Bronchial smooth muscle cell (primary cell): Measurements from ENCODE around the gene PROCR. TPM values are rescaled to one million over a fixed set of nuclear protein-coding genes. Genes with fewer than 3 reads are reported as not detected.

Source experiments
- total RNA-seq: library from RNA; depleted of rRNA; stranded (reverse); fragments of >200 nt; gene quantifications from 2 replicates; pipeline ENCODE4 v1.2.1, GENCODE V29; 2014

PROCR gene
- total RNA-seq, result 125 and 171 TPM in 2 replicates

GRCh38 chr20:35171753-35172433, at the start of gene PROCR:
Gene PROCR, plus strand, starts transcription at chr20:35172072. Its CDS starts 83 bp downstream, at chr20:35172155.

DNA sequence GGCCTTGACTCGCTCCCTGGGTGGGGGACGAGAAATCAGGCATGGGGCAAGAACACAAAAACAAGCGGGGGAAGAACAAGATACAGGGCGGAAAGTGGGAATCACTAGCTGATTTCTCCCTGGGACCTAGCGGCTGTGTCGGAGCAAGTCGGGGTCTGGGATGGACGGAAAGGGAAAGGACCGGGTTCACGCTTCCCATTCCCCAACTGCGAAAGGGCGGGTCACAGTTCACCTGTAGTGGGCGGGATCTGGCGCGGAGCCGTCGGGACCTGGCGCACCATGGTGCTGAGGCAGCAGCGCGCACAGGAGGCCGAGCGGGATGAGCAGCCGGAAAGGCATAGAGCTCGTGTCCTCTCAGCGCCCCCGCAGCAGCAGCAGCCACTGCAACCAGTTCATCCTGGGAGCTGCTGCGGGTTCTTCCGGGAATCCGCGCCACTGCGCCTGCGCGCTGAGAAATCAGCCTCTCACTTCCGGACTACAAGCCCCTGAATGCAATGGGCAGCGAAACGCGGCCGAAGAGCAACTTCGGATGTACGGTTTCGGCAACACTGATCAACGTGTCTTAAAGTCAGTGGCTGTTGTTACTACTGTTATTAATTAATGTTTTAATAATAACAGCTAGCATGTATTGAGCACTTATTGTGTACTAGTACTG, 24.8 kb upstream of the PROCR start, which contains the start of gene EDEM2:
Gene EDEM2 (minus strand): TSS at position 417 of the 655 bp plus-strand sequence. CDS start 78 bp downstream, at position 339.

GRCh38 chr20:35226126-35226883, 54.4 kb downstream of the PROCR start, which contains the start of gene MMP24:
Gene MMP24, plus strand, starts transcription at chr20:35226690. Its CDS starts 49 bp downstream, at chr20:35226739.

Other genes with a start within 250 kb of the PROCR start
- 50.8 and 63.2 TPM in 2 replicates for gene GSS, start 216.3 kb upstream of the PROCR start, total RNA-seq
- gene MYH7B, start 216.2 kb upstream of the PROCR start, total RNA-seq, result 0.16 and 0.26 TPM in 2 replicates
- 47.3 and 56.0 TPM in 2 replicates for gene TRPC4AP, start 79.3 kb upstream of the PROCR start, total RNA-seq
- 79.8 and 155 TPM in 2 replicates for gene EDEM2, start 24.7 kb upstream of the PROCR start, total RNA-seq
- gene MMP24, start 54.6 kb downstream of the PROCR start, total RNA-seq, result 0.09 and 0.47 TPM in 2 replicates
- 25.4 and 41.6 TPM in 2 replicates for gene MMP24OS, start 106.0 kb downstream of the PROCR start, total RNA-seq
- 121 and 137 TPM in 2 replicates for gene EIF6, start 112.7 kb downstream of the PROCR start, total RNA-seq
- not detected in 2 replicates for gene FAM83C, start 120.4 kb downstream of the PROCR start, total RNA-seq
- 30.3 and 37.9 TPM in 2 replicates for gene UQCC1, start 239.9 kb downstream of the PROCR start, total RNA-seq